Neural cell (in vitro differentiated cells): ENCODE results near the gene CD200. TPM values are rescaled to one million over a fixed set of nuclear protein-coding genes. Genes with fewer than 3 reads are reported as not detected.

ENCODE experiments used
- H2AFZ ChIP-seq: fragments of 200-600, 300-800 bp; sonication (generic), shearing (Covaris generic); 2 replicates; pipeline ENCODE4 v1.6.0; 2014; ENCODE audit warnings: low read depth, mild to moderate bottlenecking, antibody characterized with exemption, low read length, moderate library complexity
- H3F3A ChIP-seq: fragments of 200-600 bp; shearing (Covaris generic); 2 replicates; pipeline ENCODE4 v1.6.1; 2016; ENCODE audit warnings: mild to moderate bottlenecking, moderate library complexity, mixed read lengths, antibody characterized with exemption, low read length; ENCODE audit not compliant: insufficient read depth, poor library complexity, severe bottlenecking
- H3K27ac ChIP-seq: fragments of 200-600, 300-800 bp; sonication (generic), shearing (Covaris generic); 2 replicates; pipeline ENCODE4 v1.5.1; 2014; ENCODE audit warnings: mild to moderate bottlenecking, low read length, moderate library complexity
- H3K27me3 ChIP-seq: fragments of 300-800, 200-600 bp; sonication (generic), shearing (Covaris generic); 2 replicates; pipeline ENCODE4 v1.6.0; 2014; ENCODE audit warnings: mild to moderate bottlenecking, low read depth, low read length, moderate library complexity; ENCODE audit not compliant: insufficient read depth
- H3K36me3 ChIP-seq: fragments of 300-800, 200-600 bp; sonication (generic), shearing (Covaris generic); 2 replicates; pipeline ENCODE4 v1.5.1; 2014; ENCODE audit warnings: mild to moderate bottlenecking, antibody characterized with exemption, low read length, moderate library complexity; ENCODE audit not compliant: insufficient read depth
- H3K4me2 ChIP-seq: fragments of 300-800, 200-600 bp; sonication (generic), shearing (Covaris generic); 2 replicates; pipeline ENCODE4 v1.6.0; 2014; ENCODE audit warnings: mild to moderate bottlenecking, low read length
- H3K4me3 ChIP-seq: fragments of 300-800, 200-600 bp; sonication (generic), shearing (Covaris generic); 2 replicates; pipeline ENCODE4 v1.5.1; 2014; ENCODE audit warnings: mild to moderate bottlenecking, low read length, moderate library complexity
- H3K79me2 ChIP-seq: fragments of 200-600 bp; shearing (Covaris generic); replicated peaks from 2 replicates; pipeline ENCODE4 v1.6.0; 2014; ENCODE audit warnings: mild to moderate bottlenecking, low read length, moderate library complexity; ENCODE audit not compliant: insufficient read depth
- H3K9ac ChIP-seq: fragments of 300-800, 200-600 bp; sonication (generic), shearing (Covaris generic); 2 replicates; pipeline ENCODE4 v1.6.1; 2016; ENCODE audit warnings: mild to moderate bottlenecking, low read length, mixed read lengths
- H3K9me2 ChIP-seq: fragments of 200-600 bp; shearing (Covaris generic); 2 replicates; pipeline ENCODE4 v1.6.1; 2016; ENCODE audit warnings: mild to moderate bottlenecking, low read length, mixed read lengths; ENCODE audit not compliant: insufficient read depth
- H3K9me3 ChIP-seq: fragments of 200-600, 300-800 bp; sonication (generic), shearing (Covaris generic); 2 replicates; pipeline ENCODE4 v1.6.1; 2016; ENCODE audit warnings: mild to moderate bottlenecking, mixed run types, low read length, moderate library complexity, mixed read lengths
- H4K20me1 ChIP-seq: fragments of 200-600 bp; shearing (Covaris generic); 2 replicates; pipeline ENCODE4 v1.6.1; 2016; ENCODE audit warnings: mild to moderate bottlenecking, mixed run types; ENCODE audit not compliant: insufficient read depth
- CTCF ChIP-seq: fragments of 450-650 bp; IDR thresholded peaks from 2 replicates; pipeline ENCODE4 v1.5.1; 2014; ENCODE audit warnings: antibody characterized with exemption, mild to moderate bottlenecking, moderate library complexity; ENCODE audit not compliant: poor library complexity, severe bottlenecking
- EP300 ChIP-seq: fragments of 450-650 bp; conservative IDR thresholded peaks from 2 replicates; pipeline ENCODE4 v1.6.1; 2014; ENCODE audit warnings: antibody characterized with exemption, mild to moderate bottlenecking, moderate library complexity; ENCODE audit not compliant: poor library complexity, severe bottlenecking
- EZH2 ChIP-seq: fragments of 200-600, 300-800 bp; shearing (Covaris generic), sonication (generic); IDR thresholded peaks from 2 replicates; pipeline ENCODE4 v1.6.1; 2014; ENCODE audit warnings: antibody characterized with exemption, low read length, borderline replicate concordance, mild to moderate bottlenecking; ENCODE audit not compliant: insufficient read depth, poor library complexity, severe bottlenecking
- MXI1 ChIP-seq: fragments of 450-650 bp; conservative IDR thresholded peaks from 2 replicates; pipeline ENCODE4 v1.6.1; 2014; ENCODE audit warnings: antibody characterized with exemption, mild to moderate bottlenecking; ENCODE audit not compliant: poor library complexity, severe bottlenecking
- POLR2AphosphoS5 ChIP-seq: IDR thresholded peaks from 2 replicates; pipeline ENCODE4 v1.6.1; 2012
- RAD21 ChIP-seq: fragments of 450-650 bp; conservative IDR thresholded peaks from 2 replicates; pipeline ENCODE4 v1.6.1; 2014; ENCODE audit warnings: antibody characterized with exemption, mild to moderate bottlenecking, moderate library complexity
- SMC3 ChIP-seq: fragments of 450-650 bp; conservative IDR thresholded peaks from 2 replicates; pipeline ENCODE4 v1.6.1; 2014; ENCODE audit warnings: antibody characterized with exemption, mild to moderate bottlenecking, moderate library complexity; ENCODE audit not compliant: poor library complexity
- TAF1 ChIP-seq: IDR thresholded peaks from 2 replicates; pipeline ENCODE4 v1.6.1; 2012; ENCODE audit warnings: low read depth
- polyA plus RNA-seq: library from polyadenylated mRNA; depleted of rRNA; stranded (reverse); fragments of >200 nt; gene quantifications from 2 replicates; pipeline ENCODE4 v1.2.3, GENCODE V29; 2014
- TF ChIP-seq, protein P1 (sequence below): IDR thresholded peaks from 2 replicates; pipeline ENCODE4 v1.6.1; 2012; ENCODE audit warnings: borderline replicate concordance

The CD200 gene
- polyA plus RNA-seq, 1 donor from 2014 or later: 174 TPM

- Histone ChIP-seq H3K27ac (no peak overlapping the region), H3K9ac (no peak overlapping the region), H3K4me3 (no peak overlapping the region), H3F3A (no peaks in the 10 kb centered on the region), H3K27me3 (no peaks in the 10 kb centered on the region), H3K4me2 (no peak overlapping the region), H2AFZ (no peak overlapping the region), H3K9me3 (no peaks in the 10 kb centered on the region), H3K9me2 (no peaks in the 10 kb centered on the region), H4K20me1 (no peaks in the 10 kb centered on the region), H3K79me2 (peaks cover 3% of the 10 kb centered on the region), H3K36me3 (peaks cover 33% of the 10 kb centered on the region)
- TF ChIP-seq, protein P1, sequence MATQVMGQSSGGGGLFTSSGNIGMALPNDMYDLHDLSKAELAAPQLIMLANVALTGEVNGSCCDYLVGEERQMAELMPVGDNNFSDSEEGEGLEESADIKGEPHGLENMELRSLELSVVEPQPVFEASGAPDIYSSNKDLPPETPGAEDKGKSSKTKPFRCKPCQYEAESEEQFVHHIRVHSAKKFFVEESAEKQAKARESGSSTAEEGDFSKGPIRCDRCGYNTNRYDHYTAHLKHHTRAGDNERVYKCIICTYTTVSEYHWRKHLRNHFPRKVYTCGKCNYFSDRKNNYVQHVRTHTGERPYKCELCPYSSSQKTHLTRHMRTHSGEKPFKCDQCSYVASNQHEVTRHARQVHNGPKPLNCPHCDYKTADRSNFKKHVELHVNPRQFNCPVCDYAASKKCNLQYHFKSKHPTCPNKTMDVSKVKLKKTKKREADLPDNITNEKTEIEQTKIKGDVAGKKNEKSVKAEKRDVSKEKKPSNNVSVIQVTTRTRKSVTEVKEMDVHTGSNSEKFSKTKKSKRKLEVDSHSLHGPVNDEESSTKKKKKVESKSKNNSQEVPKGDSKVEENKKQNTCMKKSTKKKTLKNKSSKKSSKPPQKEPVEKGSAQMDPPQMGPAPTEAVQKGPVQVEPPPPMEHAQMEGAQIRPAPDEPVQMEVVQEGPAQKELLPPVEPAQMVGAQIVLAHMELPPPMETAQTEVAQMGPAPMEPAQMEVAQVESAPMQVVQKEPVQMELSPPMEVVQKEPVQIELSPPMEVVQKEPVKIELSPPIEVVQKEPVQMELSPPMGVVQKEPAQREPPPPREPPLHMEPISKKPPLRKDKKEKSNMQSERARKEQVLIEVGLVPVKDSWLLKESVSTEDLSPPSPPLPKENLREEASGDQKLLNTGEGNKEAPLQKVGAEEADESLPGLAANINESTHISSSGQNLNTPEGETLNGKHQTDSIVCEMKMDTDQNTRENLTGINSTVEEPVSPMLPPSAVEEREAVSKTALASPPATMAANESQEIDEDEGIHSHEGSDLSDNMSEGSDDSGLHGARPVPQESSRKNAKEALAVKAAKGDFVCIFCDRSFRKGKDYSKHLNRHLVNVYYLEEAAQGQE: no peak
- no peak for TF ChIP-seq SMC3
- no peak for TF ChIP-seq MXI1
- TF ChIP-seq POLR2AphosphoS5: no peak
- no peak for TF ChIP-seq EZH2
- TF ChIP-seq RAD21: no peak
- no peak for TF ChIP-seq CTCF
- TF ChIP-seq TAF1: no peak
- no peak for TF ChIP-seq EP300
Measured at GRCh38 chr3:112354642-112355306, 21.8 kb downstream of the CD200 start.

DNA sequence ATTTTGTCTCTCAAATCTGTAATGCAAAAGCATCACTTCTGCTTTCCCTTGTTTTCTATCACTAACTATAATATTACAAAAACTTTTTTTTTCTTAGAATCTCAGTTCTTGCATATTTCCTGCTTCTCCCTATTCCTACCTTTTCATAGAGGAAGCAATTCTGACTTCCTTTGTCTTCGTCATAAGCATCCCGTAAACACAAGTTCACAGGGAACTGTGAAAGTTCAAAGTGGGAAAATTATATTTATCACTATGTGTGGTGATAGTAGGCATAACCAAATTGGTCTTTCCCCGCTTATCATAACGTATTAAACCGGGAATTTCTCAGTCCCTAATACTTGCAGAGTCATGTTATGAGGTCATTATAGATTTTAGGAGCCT, 22.3 kb downstream of the CD200 start:
- Histone ChIP-seq H4K20me1 (no peaks in the 10 kb centered on the region), H3K9me2 (no peaks in the 10 kb centered on the region), H3K4me3 (no peak overlapping the region), H3K36me3 (peaks cover 33% of the 10 kb centered on the region), H3K27ac (no peak overlapping the region), H3F3A (no peaks in the 10 kb centered on the region), H3K9me3 (no peaks in the 10 kb centered on the region), H3K9ac (no peak overlapping the region), H2AFZ (no peak overlapping the region), H3K79me2 (peaks cover 2% of the 10 kb centered on the region), H3K4me2 (no peak overlapping the region), H3K27me3 (no peaks in the 10 kb centered on the region)
- TF ChIP-seq MXI1 (no peak), SMC3 (no peak)
